SK-N-SH (cell line): ENCODE data around the gene PWWP2B. TPM values are rescaled to one million over a fixed set of nuclear protein-coding genes. Genes with fewer than 3 reads are reported as not detected.

ENCODE experiments used
- CTCF ChIA-PET: fragments of 300-600, 350-600 bp; formaldehyde crosslinking; extraction: SDS; loops from one replicate; lab custom pipeline; 2021; lab: Yijun Ruan, JAX
- POLR2A ChIA-PET: fragments of 350-600 bp; sonication (Branson Sonifier 250); formaldehyde crosslinking; extraction: SDS; loops from one replicate; lab custom pipeline; 2020; ENCODE audit warnings: antibody characterized with exemption, inconsistent platforms; lab: Yijun Ruan, JAX
- DNase-seq: peaks from one replicate; pipeline ENCODE4 v3.0.0; 2012
- H2AFZ ChIP-seq: fragments of 200-600 bp; sonication (generic); 2 replicates; pipeline ENCODE4 v1.8.1; 2016; ENCODE audit warnings: antibody characterized with exemption, mild to moderate bottlenecking, low read depth
- H3F3A ChIP-seq: fragments of 200-600 bp; sonication (generic); replicated peaks from 2 replicates; pipeline ENCODE3; 2016; ENCODE audit warnings: antibody characterized with exemption, mild to moderate bottlenecking; ENCODE audit not compliant: insufficient read depth
- H3K27ac ChIP-seq, 2 experiments: fragments of 200-500 bp in 1 of 2; fragments of 200-600 bp in 1 of 2; sonication (Bioruptor generic) in 1 of 2; sonication (generic), shearing (Covaris generic) in 1 of 2; 2 replicates each; pipeline versions ENCODE4 v1.5.1 to v1.6.1; 2014 to 2016; ENCODE audit warnings: low read depth in 2 of 2, inconsistent platforms in 1 of 2, low read length in 1 of 2, mild to moderate bottlenecking in 1 of 2, mixed read lengths in 1 of 2
- H3K27me3 ChIP-seq: fragments of 200-600 bp; sonication (generic), shearing (Covaris generic); 2 replicates; pipeline ENCODE4 v1.6.1; 2016; ENCODE audit warnings: mixed run types; ENCODE audit not compliant: insufficient read depth
- H3K36me3 ChIP-seq, 2 experiments: fragments of 200-500 bp in 1 of 2; fragments of 200-600 bp in 1 of 2; sonication (Bioruptor generic) in 1 of 2; sonication (generic) in 1 of 2; replicated peaks in 1 of 2; 2 replicates each; pipeline versions ENCODE3 to v1.5.1; 2014 to 2016; ENCODE audit warnings: low read length in 1 of 2, mild to moderate bottlenecking in 1 of 2; ENCODE audit not compliant: insufficient read depth in 2 of 2, control insufficient read depth in 1 of 2
- H3K4me1 ChIP-seq, 2 experiments: fragments of 200-500 bp in 1 of 2; fragments of 200-600 bp in 1 of 2; sonication (Bioruptor generic) in 1 of 2; sonication (generic), shearing (Covaris generic) in 1 of 2; 2 replicates each; pipeline versions ENCODE4 v1.5.1 to v1.6.1; 2014 to 2016; ENCODE audit warnings: low read depth in 1 of 2, low read length in 1 of 2, mixed run types in 1 of 2; ENCODE audit not compliant: insufficient read depth in 2 of 2, control insufficient read depth in 1 of 2
- H3K4me2 ChIP-seq: fragments of 200-600 bp; sonication (generic), shearing (Covaris generic); 2 replicates; pipeline ENCODE4 v1.6.1; 2017; ENCODE audit warnings: mixed run types
- H3K4me3 ChIP-seq, 2 experiments: fragments of 200-500 bp in 1 of 2; fragments of 200-600 bp in 1 of 2; sonication (Bioruptor generic) in 1 of 2; sonication (generic), shearing (Covaris generic) in 1 of 2; 2 replicates each; pipeline versions ENCODE4 v1.5.1 to v1.8.1; 2014 to 2016; ENCODE audit warnings: low read depth in 2 of 2, inconsistent platforms in 1 of 2, low read length in 1 of 2, mild to moderate bottlenecking in 1 of 2, mixed read lengths in 1 of 2, moderate library complexity in 1 of 2
- H3K79me2 ChIP-seq: fragments of 200-600 bp; sonication (generic); 2 replicates; pipeline ENCODE4 v1.8.1; 2017; ENCODE audit warnings: mild to moderate bottlenecking; ENCODE audit not compliant: insufficient read depth
- H3K9ac ChIP-seq: fragments of 200-600 bp; sonication (generic); 2 replicates; pipeline ENCODE4 v1.6.1; 2017; ENCODE audit warnings: mixed run types
- H3K9me2 ChIP-seq: fragments of 200-600 bp; sonication (generic); 2 replicates; pipeline ENCODE4 v1.6.1; 2017; ENCODE audit warnings: mixed run types
- H3K9me3 ChIP-seq: fragments of 200-600 bp; sonication (generic); 2 replicates; pipeline ENCODE4 v1.6.1; 2017; ENCODE audit warnings: mixed run types, mild to moderate bottlenecking, moderate library complexity
- H4K20me1 ChIP-seq: fragments of 200-600 bp; sonication (generic); 2 replicates; pipeline ENCODE4 v1.6.1; 2017; ENCODE audit warnings: mild to moderate bottlenecking, mixed run types; ENCODE audit not compliant: insufficient read depth
- CHD2 ChIP-seq: fragments of 150-350 bp; IDR thresholded peaks from 2 replicates; pipeline ENCODE4 v1.6.1; 2018; ENCODE audit warnings: low read length; ENCODE audit not compliant: partially characterized antibody
- JUND ChIP-seq: IDR thresholded peaks from 2 replicates; pipeline ENCODE4 v1.4.0; 2012
- MAX ChIP-seq: IDR thresholded peaks from 2 replicates; pipeline ENCODE4 v1.4.0; 2012; ENCODE audit warnings: low read depth
- MEF2A ChIP-seq: IDR thresholded peaks from 2 replicates; pipeline ENCODE4 v1.4.0; 2012; ENCODE audit warnings: low read depth, borderline replicate concordance
- MXI1 ChIP-seq: IDR thresholded peaks from 2 replicates; pipeline ENCODE4 v1.6.1; 2012; ENCODE audit warnings: mild to moderate bottlenecking, low read depth, low read length, improper control_type of control experiment
- POLR2AphosphoS5 ChIP-seq: IDR thresholded peaks from 2 replicates; pipeline ENCODE4 v1.6.1; 2012; ENCODE audit warnings: low read depth, low read length
- RAD21 ChIP-seq: IDR thresholded peaks from 2 replicates; pipeline ENCODE4 v1.6.1; 2012; ENCODE audit warnings: mild to moderate bottlenecking, low read length
- REST ChIP-seq: IDR thresholded peaks from 2 replicates; pipeline ENCODE4 v1.6.1; 2012; ENCODE audit warnings: mild to moderate bottlenecking, low read depth, low read length, moderate library complexity
- RFX5 ChIP-seq: IDR thresholded peaks from 2 replicates; pipeline ENCODE4 v1.6.1; 2012; ENCODE audit warnings: mild to moderate bottlenecking, improper control_type of control experiment, low read length
- RXRA ChIP-seq: IDR thresholded peaks from 2 replicates; pipeline ENCODE4 v1.4.0; 2012; ENCODE audit warnings: low read depth, mild to moderate bottlenecking, borderline replicate concordance
- SIN3A ChIP-seq: IDR thresholded peaks from 2 replicates; pipeline ENCODE4 v1.6.1; 2012; ENCODE audit warnings: low read depth, mild to moderate bottlenecking, low read length, moderate library complexity, borderline replicate concordance
- SMC3 ChIP-seq: IDR thresholded peaks from 2 replicates; pipeline ENCODE4 v1.6.1; 2012; ENCODE audit warnings: low read depth, low read length, improper control_type of control experiment
- USF1 ChIP-seq: IDR thresholded peaks from 2 replicates; pipeline ENCODE4 v1.4.0; 2012; ENCODE audit warnings: low read depth, borderline replicate concordance
- ZBTB33 ChIP-seq: IDR thresholded peaks from 2 replicates; pipeline ENCODE4 v1.4.0; 2012; ENCODE audit warnings: low read depth, borderline replicate concordance
- WGBS: methylation state at CpG from one replicate; pipeline ENCODE4 v1.1.6; 2017; ENCODE audit warnings: low lambda C conversion rate; 5-methylcytosine and 5-hydroxymethylcytosine counted together
- polyA plus RNA-seq, 3 experiments: library from polyadenylated mRNA; depleted of rRNA; stranded (reverse); fragments of >200 nt; gene quantifications; 2 replicates each; pipeline ENCODE4 v1.2.3, GENCODE V29; 2012

Gene PWWP2B
- polyA plus RNA-seq, 1 of the 3 experiments (the other 2 are of a cell fraction): 2.4 TPM

- TF ChIP-seq MXI1 (no peak), SMC3 (no peak), JUND (no peak), MEF2A (no peak)
- TF ChIP-seq, all 33 proteins: peak for 0
Measured at GRCh38 chr10:132428486-132428995, 31.5 kb downstream of the PWWP2B start (continued).

GRCh38 chr10:132429281-132430230, 32.6 kb downstream of the PWWP2B start:
- no peaks in the 10 kb centered on the region for H3K36me3 ChIP-seq
- H3K4me3 ChIP-seq: no peak overlapping the region
- no peaks in the 10 kb centered on the region for H4K20me1 ChIP-seq
- no peak for TF ChIP-seq MAX
- no peak for TF ChIP-seq USF1
- TF ChIP-seq CHD2: no peak
- no peak for TF ChIP-seq POLR2AphosphoS5
- TF ChIP-seq SMC3: no peak
- TF ChIP-seq RXRA: no peak
- no peak for TF ChIP-seq RAD21
- TF ChIP-seq RFX5: no peak
- TF ChIP-seq REST: no peak
- no peak for TF ChIP-seq MXI1
- TF ChIP-seq ZBTB33: no peak
- no peak for TF ChIP-seq SIN3A
- H3K27ac ChIP-seq: no peak overlapping the region; a peak in 1 of 4 replicates
- no peak overlapping the region for H3K9ac ChIP-seq
- H3K4me2 ChIP-seq: no peak overlapping the region
- H3K9me2 ChIP-seq: no peaks in the 10 kb centered on the region
- H3K9me3 ChIP-seq: no peaks in the 10 kb centered on the region
- WGBS: 89% methylated on average over 9 of the region's 18 CpGs
- H2AFZ ChIP-seq: no peak overlapping the region
- CTCF ChIA-PET: no interaction called here
- H3K79me2 ChIP-seq: no peaks in the 10 kb centered on the region
- POLR2A ChIA-PET: no interaction called here
- H3F3A ChIP-seq: no peaks in the 10 kb centered on the region
- H3K4me1 ChIP-seq: peaks cover 0 to 12% of the 10 kb centered on the region in 2 experiments; a peak in 1 of 4 replicates
- peak; percentile 39 for DNase-seq
- no peaks in the 10 kb centered on the region for H3K27me3 ChIP-seq
